ENCODE measurements around the gene LGR6. TPM values are rescaled to one million over a fixed set of nuclear protein-coding genes. Genes with fewer than 3 reads are reported as not detected.

Gene LGR6
- total and polyA plus RNA-seq, 2 of the 8 experiments (the other 6 are each of a cell fraction or from before 2014, with no cell fraction given) = 0.50 to 1.0 TPM

DNA sequence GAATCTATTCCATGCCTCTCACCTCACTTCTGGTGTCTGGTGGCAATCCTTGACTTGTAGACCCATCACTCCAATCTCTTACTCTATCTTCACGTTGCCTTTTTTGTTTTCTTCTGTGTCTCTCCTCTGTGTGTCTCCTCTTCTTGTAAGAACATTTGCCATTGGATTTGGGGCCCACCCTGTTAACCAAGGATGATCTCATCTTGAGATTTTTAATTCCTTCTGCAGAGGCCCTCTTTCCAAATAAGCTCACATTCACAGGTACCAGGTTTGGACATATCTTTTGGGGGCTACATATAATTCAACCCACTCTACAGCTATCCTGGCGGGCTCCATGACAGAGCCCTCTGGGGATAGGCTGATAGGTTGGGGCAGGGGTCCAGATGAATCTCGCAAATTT, 92.3 kb downstream of the LGR6 start:
- Histone ChIP-seq H2BK120ac (replicated peaks; ENCODE audit: low read depth, low read length) (no peak overlapping the region), H3K9me3 (ENCODE audit: insufficient read depth in 2 of 2, low read depth in 1 of 2, low read length in 1 of 2) (no peaks in the 10 kb centered on the region), H3K27me3 (replicated peaks in 1 of 4; ENCODE audit: control insufficient read depth in 3 of 4, extremely low read depth in 1 of 4, insufficient read depth in 3 of 4, low read length in 3 of 4) (no peaks in the 10 kb centered on the region), H3K79me1 (ENCODE audit: low read depth, low read length) (no peaks in the 10 kb centered on the region), H2BK20ac (ENCODE audit: low read length) (no peak overlapping the region), H3K79me2 (ENCODE audit: control insufficient read depth in 1 of 2, insufficient read depth in 2 of 2, low read length in 2 of 2) (no peaks in the 10 kb centered on the region), H3K23me2 (ENCODE audit: low read depth, low read length) (no peaks in the 10 kb centered on the region), H2BK15ac (ENCODE audit: low read length) (no peak overlapping the region), H2BK12ac (ENCODE audit: low read depth, low read length) (no peak overlapping the region), H3K9ac (replicated peaks in 1 of 4; ENCODE audit: extremely low read depth in 1 of 4, low read depth in 3 of 4, low read length in 3 of 4) (no peak overlapping the region), H3K36me3 (ENCODE audit: control insufficient read depth in 2 of 4, insufficient read depth in 4 of 4, low read length in 3 of 4) (no peaks in the 10 kb centered on the region), H2AK5ac (ENCODE audit: low read depth, low read length) (no peak overlapping the region), H4K5ac (ENCODE audit: insufficient read length, low read depth, low read length) (no peak overlapping the region), H4K20me1 (replicated peaks in 1 of 2; ENCODE audit: control insufficient read depth in 1 of 2, insufficient read depth in 2 of 2, low read length in 2 of 2) (no peaks in the 10 kb centered on the region), H3K4me2 (ENCODE audit: insufficient read depth in 1 of 2, low read depth in 2 of 2, low read length in 2 of 2) (no peak overlapping the region), H4K91ac (replicated peaks; ENCODE audit: insufficient read length, low read length) (no peak overlapping the region), H3K23ac (ENCODE audit: insufficient read length) (no peak overlapping the region), H3K27ac (ENCODE audit: low read depth, low read length) (no peak overlapping the region), H2BK5ac (ENCODE audit: low read depth, low read length) (no peak overlapping the region), H3K4me1 (replicated peaks in 1 of 4; ENCODE audit: control insufficient read depth in 3 of 4, insufficient read depth in 4 of 4, low read length in 3 of 4) (peaks cover 0 to 5% (median 0%) of the 10 kb centered on the region in 4 experiments; a peak in 2 of 7 replicates), H3K56ac (replicated peaks; ENCODE audit: insufficient read length, low read depth, low read length) (no peak overlapping the region), H2AFZ (ENCODE audit: low read length) (no peak overlapping the region), H3K4me3 (ENCODE audit: extremely low read depth in 1 of 4, insufficient read depth in 2 of 4, low read depth in 3 of 4, low read length in 4 of 4) (no peak overlapping the region), H4K8ac (ENCODE audit: extremely low read depth, insufficient read depth, low read length) (no peak overlapping the region), H3K14ac (ENCODE audit: insufficient read length) (no peak overlapping the region), H3K18ac (ENCODE audit: extremely low read depth, low read length) (no peak overlapping the region), H3K4ac (replicated peaks; ENCODE audit: insufficient read length, low read depth, low read length) (no peak overlapping the region)
- no peak for FAIRE-seq
- WGBS, 2 experiments (ENCODE audit: extremely low coverage in 1 of 2, insufficient coverage in 1 of 2, insufficient read length in 1 of 2, insufficient replicate concordance in 2 of 2, low coverage in 1 of 2, low lambda C conversion rate in 2 of 2, missing lambda C conversion rate in 1 of 2) = 94% methylated on average over 3 of the region's 3 CpGs; no CpG with 5 or more reads in 1 of the 2 experiments
- ChIA-PET CTCF (ENCODE audit: partially characterized antibody) (interaction anchor here (1.0 to 2.0 kb wide), 3 partner anchors 12 to 30 kb away, joined by 3 to 5 read pairs (median 3); no protein-coding TSS in a partner anchor), POLR2A (ENCODE audit: partially characterized antibody) (no interaction called here)
- no peak for DNase-seq (ENCODE audit: low read depth in 1 of 2, low spot score in 2 of 2)
- TF ChIP-seq CEBPB (IDR thresholded peaks at IDR 0.05; ENCODE audit: low read depth, low read length) = no peak
- TF ChIP-seq, protein P1, sequence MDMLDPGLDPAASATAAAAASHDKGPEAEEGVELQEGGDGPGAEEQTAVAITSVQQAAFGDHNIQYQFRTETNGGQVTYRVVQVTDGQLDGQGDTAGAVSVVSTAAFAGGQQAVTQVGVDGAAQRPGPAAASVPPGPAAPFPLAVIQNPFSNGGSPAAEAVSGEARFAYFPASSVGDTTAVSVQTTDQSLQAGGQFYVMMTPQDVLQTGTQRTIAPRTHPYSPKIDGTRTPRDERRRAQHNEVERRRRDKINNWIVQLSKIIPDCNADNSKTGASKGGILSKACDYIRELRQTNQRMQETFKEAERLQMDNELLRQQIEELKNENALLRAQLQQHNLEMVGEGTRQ (IDR thresholded peaks at IDR 0.05; ENCODE audit: low read length) = no peak
- TF ChIP-seq SAP30 (IDR thresholded peaks at IDR 0.05; ENCODE audit: insufficient read depth, insufficient replicate concordance, low read length) = no peak
- no peak for TF ChIP-seq HDAC6 (IDR thresholded peaks at IDR 0.05; ENCODE audit: low read depth, low read length)
- no peak for TF ChIP-seq SIRT6 (IDR thresholded peaks at IDR 0.05; ENCODE audit: low read length)
- no peak for TF ChIP-seq EGR1 (IDR thresholded peaks at IDR 0.05; ENCODE audit: borderline replicate concordance, low read depth, low read length)
- TF ChIP-seq JUND (IDR thresholded peaks at IDR 0.05; ENCODE audit: low read length) = no peak
- no peak for TF ChIP-seq BCL11A (IDR thresholded peaks at IDR 0.05; ENCODE audit: low read depth in 2 of 2, low read length in 2 of 2)
- no peak for TF ChIP-seq KDM4A (IDR thresholded peaks at IDR 0.05; ENCODE audit: low read depth, low read length, severe bottlenecking)
- no peak for TF ChIP-seq POU5F1 (IDR thresholded peaks at IDR 0.05; ENCODE audit: low read depth, low read length)
- TF ChIP-seq EP300 (IDR thresholded peaks at IDR 0.05; ENCODE audit: borderline replicate concordance in 1 of 2, low read depth in 2 of 2, low read length in 2 of 2) = no peak
- TF ChIP-seq BACH1 (IDR thresholded peaks at IDR 0.05; ENCODE audit: low read length) = no peak
- no peak for TF ChIP-seq SP2 (IDR thresholded peaks at IDR 0.05; ENCODE audit: low read length)
- TF ChIP-seq CHD1 (IDR thresholded peaks at IDR 0.05; ENCODE audit: low read depth, low read length) = no peak
